ENCODE data around the gene PIGB. TPM values are rescaled to one million over a fixed set of nuclear protein-coding genes. Genes with fewer than 3 reads are reported as not detected.

PIGB gene
- 10.7 to 13.7 TPM (median 12.4 TPM) in 5 replicates for total RNA-seq (2022; extraction: Qiagen RNA extraction; ENCODE audit: low read depth)

DNA sequence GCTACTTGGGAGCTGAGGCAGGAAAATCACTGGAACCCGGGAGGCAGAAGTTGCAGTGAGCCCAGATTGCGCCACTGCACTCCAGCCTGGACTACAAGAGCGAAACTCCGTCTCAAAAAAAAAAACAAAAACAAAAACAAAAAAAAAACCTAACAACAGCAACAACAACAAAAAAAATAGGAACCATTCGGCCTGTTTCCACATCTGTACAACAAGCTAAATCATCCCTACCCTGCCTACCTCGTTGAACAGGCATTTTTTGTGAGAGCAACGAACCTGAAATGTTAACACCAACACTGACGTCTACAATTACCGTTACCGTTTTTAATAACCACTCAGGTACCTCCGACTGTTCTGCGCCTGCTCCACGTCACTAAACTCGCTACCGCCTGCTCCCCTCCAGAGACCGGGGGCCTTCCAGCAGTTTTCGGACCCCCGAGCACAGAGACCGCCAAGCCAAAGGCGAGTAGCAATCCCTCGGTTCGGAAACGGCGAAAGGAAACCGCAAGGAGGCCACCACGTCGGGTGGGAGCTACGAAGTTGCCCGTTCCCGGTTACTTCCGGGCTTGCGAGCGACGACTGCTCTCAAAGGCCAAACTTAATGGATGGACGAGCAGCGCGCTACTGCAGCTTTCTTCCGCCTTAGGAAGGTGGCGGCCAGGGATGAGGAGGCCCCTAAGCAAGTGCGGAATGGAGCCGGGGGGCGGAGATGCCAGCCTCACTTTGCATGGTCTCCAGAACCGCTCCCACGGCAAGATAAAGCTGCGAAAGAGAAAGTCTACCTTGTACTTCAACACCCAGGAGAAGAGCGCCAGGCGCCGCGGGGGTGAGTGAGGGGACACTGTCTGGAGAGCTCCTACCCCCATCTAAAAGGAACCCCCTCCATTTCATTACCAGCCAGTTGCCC, at the start of gene PIGB, which contains the start of gene PIGBOS1:
TSS of gene PIGB (plus strand) at position 635 of the 907 bp plus-strand sequence. CDS start at position 664, 29 bp downstream.
TSS of gene PIGBOS1 (minus strand) at position 536 of the 907 bp plus-strand sequence. CDS start 1,331 bp downstream, outside the sequence.

DNA sequence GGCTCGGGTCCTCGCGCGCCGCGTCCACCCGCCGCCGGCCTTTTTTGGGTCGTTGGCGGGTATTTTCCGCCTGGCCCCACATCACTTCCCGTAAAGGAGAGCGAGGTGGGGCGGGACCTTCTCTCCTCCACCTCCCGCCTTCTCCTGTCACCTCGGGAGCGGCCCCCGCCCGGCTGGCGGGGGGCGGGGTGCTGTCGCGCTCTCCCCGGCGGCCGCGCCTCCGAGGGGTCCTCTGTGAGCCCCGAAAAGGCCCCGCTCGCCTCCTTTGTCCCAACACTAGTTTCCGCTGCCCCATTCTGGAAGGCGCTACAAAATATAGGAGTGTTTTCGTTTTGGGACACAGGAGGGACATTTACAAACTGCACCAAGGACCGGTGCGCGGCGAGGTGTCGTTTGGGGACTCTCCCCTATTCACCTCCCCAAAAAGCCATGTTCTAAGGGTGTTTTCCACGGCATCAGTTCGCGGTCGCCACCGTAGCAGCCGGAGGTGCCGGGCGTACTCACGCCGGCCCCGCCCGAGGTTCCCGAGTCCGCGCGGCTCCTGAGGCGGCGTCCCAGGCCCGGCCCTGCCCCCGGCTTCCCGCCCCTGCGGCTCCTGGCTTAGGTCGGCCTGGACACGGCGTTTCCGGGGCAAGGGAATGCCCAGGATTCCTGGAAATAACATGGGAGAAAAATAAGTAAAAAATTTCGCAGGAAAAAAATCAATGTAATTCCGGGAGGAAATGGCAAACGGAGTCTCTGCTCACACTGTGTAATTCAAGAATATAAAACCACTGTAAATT, 29.1 kb upstream of the PIGB start, which contains the start of gene RAB27A:
TSS of gene RAB27A (minus strand) at position 68 of the 782 bp plus-strand sequence. CDS start 54,879 bp downstream, outside the sequence.

Other genes starting within 250 kb of the PIGB start
- 91.4 to 104 TPM (median 101 TPM) in 5 replicates for gene RSL24D1, start 122.3 kb upstream of the PIGB start, total RNA-seq (2022; extraction: Qiagen RNA extraction; ENCODE audit: low read depth)
- gene RAB27A, start 29.4 kb upstream of the PIGB start, total RNA-seq (2022; extraction: Qiagen RNA extraction; ENCODE audit: low read depth), result 9.7 to 12.1 TPM (median 11.0 TPM) in 5 replicates
- gene PIGBOS1, start 99 bp upstream of the PIGB start, total RNA-seq (2022; extraction: Qiagen RNA extraction; ENCODE audit: low read depth), result 21.3 to 34.6 TPM (median 24.3 TPM) in 5 replicates
- 29.5 to 41.1 TPM (median 36.3 TPM) in 5 replicates for gene CCPG1, start 89.1 kb downstream of the PIGB start, total RNA-seq (2022; extraction: Qiagen RNA extraction; ENCODE audit: low read depth)
- 2.5 to 4.0 TPM (median 3.6 TPM) in 5 replicates for gene PIERCE2, start 89.3 kb downstream of the PIGB start, total RNA-seq (2022; extraction: Qiagen RNA extraction; ENCODE audit: low read depth)
- gene DNAAF4, start 189.0 kb downstream of the PIGB start, total RNA-seq (2022; extraction: Qiagen RNA extraction; ENCODE audit: low read depth), result 7.1 to 12.3 TPM (median 10.0 TPM) in 5 replicates

Measured in A549 treated with GW870086 at 1 μM for 4 hours (cell line).